ENCODE measurements around the gene AKAP13. TPM values are rescaled to one million over a fixed set of nuclear protein-coding genes. Genes with fewer than 3 reads are reported as not detected.

AKAP13 gene
- total and polyA plus RNA-seq, 7 donors = 21.6 to 142 (median 98.5) TPM

- peaks cover 0 to 41% (median 39%) of the 10 kb centered on the region in 4 donors for H3K4me1 ChIP-seq
- peak overlapping the region; percentile 65 to 84 (median 73) for H3K27ac ChIP-seq
- H3K36me3 ChIP-seq = peaks cover 0 to 61% (median 37%) of the 10 kb centered on the region in 4 donors
- intact Hi-C loops (cut with DNase I) = loop anchor here (5.0 kb wide), 2 partner anchors 66 to 104 kb away; partner anchors contain the start of gene KLHL25
- no peaks in the 10 kb centered on the region for H3K27me3 ChIP-seq
- no peak for DNase-seq
- H3K4me3 ChIP-seq = no peak overlapping the region
- TF ChIP-seq POLR2A (IDR thresholded peaks at IDR 0.05) = no peak
- TF ChIP-seq EP300 (IDR thresholded peaks at IDR 0.05) = no peak
- no peak for TF ChIP-seq CTCF (IDR thresholded peaks at IDR 0.05)
- peak in 2 of 4 donors; percentile 12 to 28 for TF ChIP-seq POLR2AphosphoS5 (IDR thresholded peaks at IDR 0.05)
- H3K9me3 ChIP-seq = no peaks in the 10 kb centered on the region
- WGBS, 2 donors = 64 to 80% methylated on average over 2 of the region's 2 CpGs
Observed at GRCh38 chr15:85726454-85726853, 346.1 kb downstream of the AKAP13 start.

GRCh38 chr15:85727068-85727467 is 346.7 kb downstream of the AKAP13 start:
- intact Hi-C loops (cut with DNase I) = loop anchor here (5.0 kb wide), 2 partner anchors 65 to 105 kb away; partner anchors contain the start of gene KLHL25
- Histone ChIP-seq H3K4me3 (no peak overlapping the region), H3K27ac (peak overlapping the region; percentile 65 to 84 (median 73)), H3K9me3 (no peaks in the 10 kb centered on the region), H3K36me3 (peaks cover 0 to 61% (median 36%) of the 10 kb centered on the region in 4 donors), H3K4me1 (peaks cover 0 to 41% (median 39%) of the 10 kb centered on the region in 4 donors), H3K27me3 (no peaks in the 10 kb centered on the region)
- peak; percentile 81 for DNase-seq
- TF ChIP-seq POLR2A (IDR thresholded peaks at IDR 0.05) = no peak
- 53 to 77% methylated on average over 2 of the region's 2 CpGs for WGBS, 2 donors

- DNase-seq = no peak
Observed at GRCh38 chr15:85730001-85730820, 349.8 kb downstream of the AKAP13 start.

GRCh38 chr15:85733416-85733815 is 353.0 kb downstream of the AKAP13 start:
- H3K27me3 ChIP-seq = no peaks in the 10 kb centered on the region
- intact Hi-C loops (cut with DNase I) = no loop called here
- H3K36me3 ChIP-seq = peaks cover 13 to 86% (median 50%) of the 10 kb centered on the region in 4 donors

More at GRCh38 chr15:85730001-85730820, 349.8 kb downstream of the AKAP13 start:
- H3K9me3 ChIP-seq = peaks cover 0 to 5% (median 2%) of the 10 kb centered on the region in 4 donors
- intact Hi-C loops (cut with DNase I) = loop anchor here (1.0 kb wide), 2 partner anchors 101 to 110 kb away; no protein-coding TSS in a partner anchor
- H3K36me3 ChIP-seq = peaks cover 7 to 73% (median 36%) of the 10 kb centered on the region in 4 donors
- peak overlapping the region in 3 of 4 donors; percentile 45 to 84 (median 73) for H3K27ac ChIP-seq
- H3K4me3 ChIP-seq = no peak overlapping the region
- TF ChIP-seq CTCF (IDR thresholded peaks at IDR 0.05) (peak; percentile 62 to 83 (median 72)), POLR2AphosphoS5 (IDR thresholded peaks at IDR 0.05) (peak in 3 of 4 donors; percentile 18 to 25 (median 22)), POLR2A (IDR thresholded peaks at IDR 0.05) (no peak), EP300 (IDR thresholded peaks at IDR 0.05) (no peak)
- peaks cover 0 to 26% (median 24%) of the 10 kb centered on the region in 4 donors for H3K4me1 ChIP-seq
- H3K27me3 ChIP-seq = no peaks in the 10 kb centered on the region
- WGBS, 2 donors = 27 to 42% methylated on average over 5 of the region's 5 CpGs

More at GRCh38 chr15:85733416-85733815, 353.0 kb downstream of the AKAP13 start:
- TF ChIP-seq EP300 (IDR thresholded peaks at IDR 0.05) = no peak
- TF ChIP-seq CTCF (IDR thresholded peaks at IDR 0.05) = no peak
- TF ChIP-seq POLR2A (IDR thresholded peaks at IDR 0.05) = no peak
- no peak for TF ChIP-seq POLR2AphosphoS5 (IDR thresholded peaks at IDR 0.05)
- no peak overlapping the region for H3K4me3 ChIP-seq
- no peak overlapping the region for H3K27ac ChIP-seq
- DNase-seq = no peak
- peaks cover 0 to 5% (median 2%) of the 10 kb centered on the region in 4 donors for H3K9me3 ChIP-seq
- peaks cover 0 to 4% (median 0%) of the 10 kb centered on the region in 4 donors for H3K4me1 ChIP-seq
